Measurements from ENCODE around the gene FOXJ3.

The FOXJ3 gene

GRCh38 chr1:42239041-42239440 lies 96.0 kb downstream of the FOXJ3 start:
- Histone ChIP-seq H3K36me3 (ENCODE audit: control insufficient read depth in 5 of 5, insufficient read depth in 5 of 5, low read length in 5 of 5) (no peaks in the 10 kb centered on the region), H3K9me3 (ENCODE audit: control insufficient read depth in 5 of 5, low read length in 5 of 5) (peaks cover 2 to 14% (median 7%) of the 10 kb centered on the region in 5 donors), H3K9ac (ENCODE audit: low read length in 5 of 5) (no peak overlapping the region), H3K4me1 (ENCODE audit: control insufficient read depth in 5 of 5, insufficient read depth in 5 of 5, low read length in 5 of 5) (peaks cover 11 to 18% (median 16%) of the 10 kb centered on the region in 5 donors), H3K27me3 (ENCODE audit: control insufficient read depth in 5 of 5, insufficient read depth in 4 of 5, low read length in 5 of 5) (no peaks in the 10 kb centered on the region), H3K4me3 (ENCODE audit: low read depth in 1 of 5, low read length in 5 of 5) (no peak overlapping the region), H3K27ac (ENCODE audit: low read depth, low read length) (no peak overlapping the region)

GRCh38 chr1:42231253-42231652 lies 103.8 kb downstream of the FOXJ3 start:
- no peak overlapping the region for H3K27ac ChIP-seq (ENCODE audit: low read depth, low read length)

GRCh38 chr1:42228938-42229337 lies 106.1 kb downstream of the FOXJ3 start:
- Histone ChIP-seq H3K27me3 (ENCODE audit: control insufficient read depth in 5 of 5, insufficient read depth in 4 of 5, low read length in 5 of 5) (no peaks in the 10 kb centered on the region), H3K27ac (ENCODE audit: low read depth, low read length) (no peak overlapping the region), H3K9ac (ENCODE audit: low read length in 5 of 5) (no peak overlapping the region), H3K36me3 (ENCODE audit: control insufficient read depth in 5 of 5, insufficient read depth in 5 of 5, low read length in 5 of 5) (no peaks in the 10 kb centered on the region), H3K4me1 (ENCODE audit: control insufficient read depth in 5 of 5, insufficient read depth in 5 of 5, low read length in 5 of 5) (peaks cover 0 to 17% (median 2%) of the 10 kb centered on the region in 5 donors), H3K4me3 (ENCODE audit: low read depth in 1 of 5, low read length in 5 of 5) (no peak overlapping the region), H3K9me3 (ENCODE audit: control insufficient read depth in 5 of 5, low read length in 5 of 5) (no peaks in the 10 kb centered on the region)

More at GRCh38 chr1:42231253-42231652, 103.8 kb downstream of the FOXJ3 start:
- Histone ChIP-seq H3K4me1 (ENCODE audit: control insufficient read depth in 5 of 5, insufficient read depth in 5 of 5, low read length in 5 of 5) (peaks cover 0 to 7% (median 0%) of the 10 kb centered on the region in 5 donors), H3K4me3 (ENCODE audit: low read depth in 1 of 5, low read length in 5 of 5) (no peak overlapping the region), H3K27me3 (ENCODE audit: control insufficient read depth in 5 of 5, insufficient read depth in 4 of 5, low read length in 5 of 5) (no peaks in the 10 kb centered on the region), H3K9ac (ENCODE audit: low read length in 5 of 5) (no peak overlapping the region), H3K36me3 (ENCODE audit: control insufficient read depth in 5 of 5, insufficient read depth in 5 of 5, low read length in 5 of 5) (no peaks in the 10 kb centered on the region), H3K9me3 (ENCODE audit: control insufficient read depth in 5 of 5, low read length in 5 of 5) (peaks cover 0 to 3% (median 0%) of the 10 kb centered on the region in 5 donors)

- Histone ChIP-seq H3K36me3 (ENCODE audit: control insufficient read depth in 5 of 5, insufficient read depth in 5 of 5, low read length in 5 of 5) (peaks cover 0 to 2% (median 0%) of the 10 kb centered on the region in 5 donors), H3K4me1 (ENCODE audit: control insufficient read depth in 5 of 5, insufficient read depth in 5 of 5, low read length in 5 of 5) (peaks cover 0 to 17% (median 2%) of the 10 kb centered on the region in 5 donors), H3K27me3 (ENCODE audit: control insufficient read depth in 5 of 5, insufficient read depth in 4 of 5, low read length in 5 of 5) (no peaks in the 10 kb centered on the region), H3K9me3 (ENCODE audit: control insufficient read depth in 5 of 5, low read length in 5 of 5) (no peaks in the 10 kb centered on the region), H3K9ac (ENCODE audit: low read length in 5 of 5) (no peak overlapping the region), H3K4me3 (ENCODE audit: low read depth in 1 of 5, low read length in 5 of 5) (no peak overlapping the region), H3K27ac (ENCODE audit: low read depth, low read length) (no peak overlapping the region)
Observed at GRCh38 chr1:42223036-42223435, 112.0 kb downstream of the FOXJ3 start.

- no peak overlapping the region for H3K9ac ChIP-seq (ENCODE audit: low read length in 5 of 5)
- no peaks in the 10 kb centered on the region for H3K27me3 ChIP-seq (ENCODE audit: control insufficient read depth in 5 of 5, insufficient read depth in 4 of 5, low read length in 5 of 5)
- H3K27ac ChIP-seq (ENCODE audit: low read depth, low read length): no peak overlapping the region
Observed at GRCh38 chr1:42221952-42222606, 113.0 kb downstream of the FOXJ3 start.

GRCh38 chr1:42221456-42221855 lies 113.6 kb downstream of the FOXJ3 start:
- Histone ChIP-seq H3K9me3 (ENCODE audit: control insufficient read depth in 5 of 5, low read length in 5 of 5) (no peaks in the 10 kb centered on the region), H3K27me3 (ENCODE audit: control insufficient read depth in 5 of 5, insufficient read depth in 4 of 5, low read length in 5 of 5) (no peaks in the 10 kb centered on the region), H3K27ac (ENCODE audit: low read depth, low read length) (no peak overlapping the region), H3K4me3 (ENCODE audit: low read depth in 1 of 5, low read length in 5 of 5) (no peak overlapping the region), H3K9ac (ENCODE audit: low read length in 5 of 5) (no peak overlapping the region), H3K4me1 (ENCODE audit: control insufficient read depth in 5 of 5, insufficient read depth in 5 of 5, low read length in 5 of 5) (peaks cover 0 to 12% (median 2%) of the 10 kb centered on the region in 5 donors), H3K36me3 (ENCODE audit: control insufficient read depth in 5 of 5, insufficient read depth in 5 of 5, low read length in 5 of 5) (peaks cover 0 to 2% (median 0%) of the 10 kb centered on the region in 5 donors)

More at GRCh38 chr1:42221952-42222606, 113.0 kb downstream of the FOXJ3 start:
- Histone ChIP-seq H3K36me3 (ENCODE audit: control insufficient read depth in 5 of 5, insufficient read depth in 5 of 5, low read length in 5 of 5) (peaks cover 0 to 2% (median 0%) of the 10 kb centered on the region in 5 donors), H3K4me3 (ENCODE audit: low read depth in 1 of 5, low read length in 5 of 5) (no peak overlapping the region), H3K9me3 (ENCODE audit: control insufficient read depth in 5 of 5, low read length in 5 of 5) (no peaks in the 10 kb centered on the region), H3K4me1 (ENCODE audit: control insufficient read depth in 5 of 5, insufficient read depth in 5 of 5, low read length in 5 of 5) (peaks cover 0 to 17% (median 2%) of the 10 kb centered on the region in 5 donors)

GRCh38 chr1:42219627-42220026 lies 115.4 kb downstream of the FOXJ3 start:
- peaks cover 0 to 4% (median 3%) of the 10 kb centered on the region in 5 donors for H3K4me1 ChIP-seq (ENCODE audit: control insufficient read depth in 5 of 5, insufficient read depth in 5 of 5, low read length in 5 of 5)
- H3K4me3 ChIP-seq (ENCODE audit: low read depth in 1 of 5, low read length in 5 of 5): no peak overlapping the region
- H3K9me3 ChIP-seq (ENCODE audit: control insufficient read depth in 5 of 5, low read length in 5 of 5): no peaks in the 10 kb centered on the region
- no peak overlapping the region for H3K9ac ChIP-seq (ENCODE audit: low read length in 5 of 5)
- H3K27ac ChIP-seq (ENCODE audit: low read depth, low read length): no peak overlapping the region
- peaks cover 0 to 2% (median 0%) of the 10 kb centered on the region in 5 donors for H3K36me3 ChIP-seq (ENCODE audit: control insufficient read depth in 5 of 5, insufficient read depth in 5 of 5, low read length in 5 of 5)
- H3K27me3 ChIP-seq (ENCODE audit: control insufficient read depth in 5 of 5, insufficient read depth in 4 of 5, low read length in 5 of 5): no peaks in the 10 kb centered on the region

- Histone ChIP-seq H3K27ac (ENCODE audit: low read depth, low read length) (peak overlapping the region; percentile 4), H3K4me1 (ENCODE audit: control insufficient read depth in 5 of 5, insufficient read depth in 5 of 5, low read length in 5 of 5) (peaks cover 0 to 27% (median 22%) of the 10 kb centered on the region in 5 donors)
Observed at GRCh38 chr1:42214447-42214871, 120.6 kb downstream of the FOXJ3 start.

GRCh38 chr1:42211224-42211623 lies 123.8 kb downstream of the FOXJ3 start:
- Histone ChIP-seq H3K27me3 (ENCODE audit: control insufficient read depth in 5 of 5, insufficient read depth in 4 of 5, low read length in 5 of 5) (no peaks in the 10 kb centered on the region), H3K9me3 (ENCODE audit: control insufficient read depth in 5 of 5, low read length in 5 of 5) (no peaks in the 10 kb centered on the region), H3K9ac (ENCODE audit: low read length in 5 of 5) (no peak overlapping the region), H3K36me3 (ENCODE audit: control insufficient read depth in 5 of 5, insufficient read depth in 5 of 5, low read length in 5 of 5) (peaks cover 0 to 6% (median 0%) of the 10 kb centered on the region in 5 donors), H3K4me1 (ENCODE audit: control insufficient read depth in 5 of 5, insufficient read depth in 5 of 5, low read length in 5 of 5) (peaks cover 0 to 34% (median 25%) of the 10 kb centered on the region in 5 donors), H3K27ac (ENCODE audit: low read depth, low read length) (no peak overlapping the region), H3K4me3 (ENCODE audit: low read depth in 1 of 5, low read length in 5 of 5) (no peak overlapping the region)

More at GRCh38 chr1:42214447-42214871, 120.6 kb downstream of the FOXJ3 start:
- no peaks in the 10 kb centered on the region for H3K9me3 ChIP-seq (ENCODE audit: control insufficient read depth in 5 of 5, low read length in 5 of 5)
- H3K9ac ChIP-seq (ENCODE audit: low read length in 5 of 5): no peak overlapping the region
- peaks cover 0 to 6% (median 0%) of the 10 kb centered on the region in 5 donors for H3K36me3 ChIP-seq (ENCODE audit: control insufficient read depth in 5 of 5, insufficient read depth in 5 of 5, low read length in 5 of 5)
- no peaks in the 10 kb centered on the region for H3K27me3 ChIP-seq (ENCODE audit: control insufficient read depth in 5 of 5, insufficient read depth in 4 of 5, low read length in 5 of 5)
- H3K4me3 ChIP-seq (ENCODE audit: low read depth in 1 of 5, low read length in 5 of 5): no peak overlapping the region

GRCh38 chr1:42210421-42211133 lies 124.5 kb downstream of the FOXJ3 start:
- Histone ChIP-seq H3K4me3 (ENCODE audit: low read depth in 1 of 5, low read length in 5 of 5) (no peak overlapping the region), H3K9ac (ENCODE audit: low read length in 5 of 5) (no peak overlapping the region), H3K36me3 (ENCODE audit: control insufficient read depth in 5 of 5, insufficient read depth in 5 of 5, low read length in 5 of 5) (peaks cover 0 to 9% (median 0%) of the 10 kb centered on the region in 5 donors), H3K4me1 (ENCODE audit: control insufficient read depth in 5 of 5, insufficient read depth in 5 of 5, low read length in 5 of 5) (peaks cover 0 to 34% (median 25%) of the 10 kb centered on the region in 5 donors), H3K27ac (ENCODE audit: low read depth, low read length) (no peak overlapping the region), H3K27me3 (ENCODE audit: control insufficient read depth in 5 of 5, insufficient read depth in 4 of 5, low read length in 5 of 5) (no peaks in the 10 kb centered on the region), H3K9me3 (ENCODE audit: control insufficient read depth in 5 of 5, low read length in 5 of 5) (no peaks in the 10 kb centered on the region)

All from subcutaneous abdominal adipose tissue (tissue), 5 donors.